ENCODE measurements around the gene HIVEP2.

HIVEP2 gene

GRCh38 chr6:142914937-142915697 lies 29.9 kb downstream of the HIVEP2 start:
- DNase-seq = peak; percentile 50

- DNase-seq = no peak
Observed at GRCh38 chr6:142914369-142914768, 30.6 kb downstream of the HIVEP2 start.

- peak; percentile 52 for DNase-seq
Observed at GRCh38 chr6:142913511-142914047, 31.4 kb downstream of the HIVEP2 start.

- DNase-seq = no peak
Observed at GRCh38 chr6:142913036-142913510, 31.9 kb downstream of the HIVEP2 start.

- DNase-seq = no peak
Observed at GRCh38 chr6:142912125-142912524, 32.9 kb downstream of the HIVEP2 start.

- DNase-seq = no peak
Observed at GRCh38 chr6:142911430-142911829, 33.5 kb downstream of the HIVEP2 start.

- no peak for DNase-seq
Observed at GRCh38 chr6:142909686-142910085, 35.3 kb downstream of the HIVEP2 start.

GRCh38 chr6:142908235-142908634 lies 36.7 kb downstream of the HIVEP2 start:
- DNase-seq = no peak

- DNase-seq = no peak
Observed at GRCh38 chr6:142907544-142907943, 37.4 kb downstream of the HIVEP2 start.

- no peak for DNase-seq
Observed at GRCh38 chr6:142906945-142907470, 38.0 kb downstream of the HIVEP2 start.

- no peak for DNase-seq
Observed at GRCh38 chr6:142903812-142904211, 41.2 kb downstream of the HIVEP2 start.

GRCh38 chr6:142902636-142903053 lies 42.3 kb downstream of the HIVEP2 start:
- peak; percentile 43 for DNase-seq

- no peak for DNase-seq
Observed at GRCh38 chr6:142901611-142902010, 43.4 kb downstream of the HIVEP2 start.

GRCh38 chr6:142900227-142900971 lies 44.6 kb downstream of the HIVEP2 start:
- DNase-seq = no peak

GRCh38 chr6:142898927-142899895 lies 45.8 kb downstream of the HIVEP2 start:
- no peak for DNase-seq

GRCh38 chr6:142897659-142898058 lies 47.3 kb downstream of the HIVEP2 start:
- DNase-seq = no peak

GRCh38 chr6:142896732-142897131 lies 48.2 kb downstream of the HIVEP2 start:
- DNase-seq = no peak

GRCh38 chr6:142893088-142893487 lies 51.9 kb downstream of the HIVEP2 start:
- no peak for DNase-seq

GRCh38 chr6:142892254-142893021 lies 52.5 kb downstream of the HIVEP2 start:
- no peak for DNase-seq

GRCh38 chr6:142891454-142891853 lies 53.5 kb downstream of the HIVEP2 start:
- no peak for DNase-seq

- DNase-seq = no peak
Observed at GRCh38 chr6:142888456-142888855, 56.5 kb downstream of the HIVEP2 start.

- no peak for DNase-seq
Observed at GRCh38 chr6:142887517-142887916, 57.5 kb downstream of the HIVEP2 start.

Measured in NK-92 treated with Interleukin-12 subunit alpha and Interleukin-12 subunit beta, amount 100 ng/mL, for 24 hours (cell line).